GM21529 (cell line): ENCODE data around the gene TLK1.
"Not testable (repeated sequence)": the region's sequence is repeated elsewhere in the genome, so short reads cannot be mapped to it uniquely, and the experiment has no call there.

Source experiments
- ATAC-seq: cut with Tn5 transposase; IDR thresholded peaks from one replicate; pipeline ENCODE4 v1.9.1; 2021; ENCODE audit not compliant: unreplicated experiment

TLK1 gene

DNA sequence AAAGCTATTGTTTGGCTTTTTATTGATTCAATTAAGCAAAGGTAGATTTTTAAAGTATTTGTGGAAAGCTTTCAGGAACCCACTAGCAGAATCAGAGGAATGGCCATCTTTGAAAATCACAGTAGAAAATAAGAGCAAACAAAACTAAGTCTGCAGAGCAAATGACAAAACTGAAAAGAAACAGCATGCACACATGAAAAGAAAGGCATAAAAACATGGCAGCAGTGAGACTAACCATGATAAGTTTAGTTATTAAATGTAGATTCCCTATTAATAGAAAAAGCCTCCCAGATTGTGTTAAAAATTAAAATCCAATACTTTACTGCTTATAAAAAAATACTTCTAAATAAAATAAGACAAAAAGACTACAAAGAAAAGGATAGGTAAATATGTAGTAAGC lies 9.1 kb upstream of the TLK1 start:
- ATAC-seq = no peak

GRCh38 chr2:171169333-171169732 lies 8.6 kb upstream of the TLK1 start:
- no peak for ATAC-seq

- ATAC-seq = no peak
Observed at GRCh38 chr2:171167352-171167997, 6.8 kb upstream of the TLK1 start.

- ATAC-seq = no peak
Observed at GRCh38 chr2:171166328-171166983, 5.8 kb upstream of the TLK1 start.

- no peak for ATAC-seq
Observed at GRCh38 chr2:171165967-171166327, 5.3 kb upstream of the TLK1 start.

DNA sequence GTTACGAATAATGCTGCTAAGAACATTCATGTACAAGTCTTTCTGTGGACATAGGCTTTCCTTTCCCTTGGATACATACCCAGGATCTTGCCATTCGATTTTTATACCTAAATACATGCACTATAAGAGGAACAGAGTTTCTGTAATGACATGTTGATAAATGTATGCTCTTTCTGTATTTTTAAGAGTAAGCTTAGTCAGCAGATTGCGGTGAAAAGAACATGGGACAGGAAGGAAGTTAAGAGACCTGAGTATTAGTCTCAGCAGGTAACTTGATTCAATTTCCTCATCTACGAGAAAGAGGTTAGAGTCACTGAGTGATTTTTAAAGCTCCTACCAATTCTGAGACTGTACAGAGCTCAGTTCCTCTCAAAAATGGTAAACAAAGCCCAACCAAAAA lies 2.6 kb upstream of the TLK1 start:
- ATAC-seq = no peak

- not testable (repeated sequence) for ATAC-seq
Observed at GRCh38 chr2:171162522-171163197, 2.0 kb upstream of the TLK1 start.

GRCh38 chr2:171160956-171161740 lies 455 bp upstream of the TLK1 start:
- peak; percentile 55 for ATAC-seq

- ATAC-seq = peak; percentile 14
Observed at GRCh38 chr2:171159372-171160118, 1.1 kb downstream of the TLK1 start.

DNA sequence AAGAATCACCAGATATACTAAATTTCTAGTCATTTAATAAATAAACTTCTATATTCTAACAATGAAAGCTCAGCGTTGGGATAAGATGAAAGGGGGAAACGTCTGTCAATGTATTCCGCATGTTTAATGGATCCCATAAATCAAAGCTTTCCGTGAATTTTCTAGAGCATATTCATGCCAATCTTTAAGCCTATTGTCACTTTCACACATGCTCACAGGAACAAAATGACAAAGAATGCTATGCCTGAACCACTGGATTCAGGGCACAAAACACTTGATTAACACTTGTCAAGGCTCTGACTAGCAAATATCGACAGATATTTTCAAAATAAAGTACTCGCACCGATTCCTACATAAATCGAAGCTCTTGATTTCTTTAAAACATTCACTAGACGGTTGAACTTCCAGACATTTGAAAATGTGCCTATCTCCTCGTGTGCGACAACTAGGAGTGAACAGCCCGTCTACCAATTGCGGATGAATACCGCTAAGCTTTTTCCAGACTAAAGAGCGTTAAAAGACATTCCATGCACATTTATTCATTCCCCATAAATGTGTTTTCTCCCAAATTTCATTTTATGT lies 1.8 kb downstream of the TLK1 start:
- no peak for ATAC-seq

GRCh38 chr2:171158036-171158789 lies 2.5 kb downstream of the TLK1 start:
- ATAC-seq = no peak

DNA sequence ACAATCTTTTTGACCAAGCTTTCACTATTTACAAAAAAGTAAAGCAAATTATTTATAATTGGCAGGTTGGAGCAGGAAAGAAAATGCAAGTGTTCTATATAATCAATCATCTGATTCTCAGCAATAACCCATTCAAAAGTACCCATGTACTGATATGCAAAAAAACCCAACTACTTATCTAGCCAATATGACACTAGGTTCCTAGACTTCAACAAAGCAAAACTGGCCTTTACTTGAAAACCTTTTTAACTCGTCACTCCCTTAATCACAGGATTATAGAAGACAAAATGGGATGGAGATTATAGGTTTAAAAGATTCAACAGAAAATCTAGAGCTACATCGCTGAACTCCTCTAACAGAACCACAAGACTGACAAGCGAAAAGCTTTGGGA lies 3.6 kb downstream of the TLK1 start:
- ATAC-seq = no peak

GRCh38 chr2:171154348-171154747 lies 6.3 kb downstream of the TLK1 start:
- ATAC-seq = no peak

DNA sequence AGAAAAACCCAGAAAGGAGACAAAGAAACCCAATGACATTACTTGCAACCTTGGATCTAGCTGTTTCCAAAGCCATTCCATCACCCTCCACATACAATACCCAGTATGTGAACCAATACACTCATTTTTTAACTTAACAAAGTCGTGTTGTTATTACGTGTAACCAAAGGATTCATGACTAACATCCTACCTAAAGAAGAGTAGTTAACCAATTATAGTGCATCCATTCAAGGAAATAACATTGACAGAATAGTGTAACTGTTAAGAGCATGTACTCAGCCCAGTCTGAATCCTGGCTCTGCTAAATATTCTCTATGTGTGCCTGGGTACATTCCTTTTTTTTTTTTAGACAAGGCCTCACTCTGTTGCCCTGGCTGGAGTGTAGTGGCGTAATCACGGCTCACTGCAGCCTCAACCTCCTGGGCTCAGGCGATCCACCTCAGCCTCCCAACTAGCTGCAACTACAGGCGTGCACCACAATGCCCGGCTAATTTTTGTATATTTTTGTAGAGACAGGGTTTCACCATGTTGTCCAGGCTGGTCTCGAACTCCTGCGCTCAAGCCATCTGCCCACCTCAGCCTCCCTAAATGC lies 9.9 kb downstream of the TLK1 start:
- ATAC-seq = no peak

DNA sequence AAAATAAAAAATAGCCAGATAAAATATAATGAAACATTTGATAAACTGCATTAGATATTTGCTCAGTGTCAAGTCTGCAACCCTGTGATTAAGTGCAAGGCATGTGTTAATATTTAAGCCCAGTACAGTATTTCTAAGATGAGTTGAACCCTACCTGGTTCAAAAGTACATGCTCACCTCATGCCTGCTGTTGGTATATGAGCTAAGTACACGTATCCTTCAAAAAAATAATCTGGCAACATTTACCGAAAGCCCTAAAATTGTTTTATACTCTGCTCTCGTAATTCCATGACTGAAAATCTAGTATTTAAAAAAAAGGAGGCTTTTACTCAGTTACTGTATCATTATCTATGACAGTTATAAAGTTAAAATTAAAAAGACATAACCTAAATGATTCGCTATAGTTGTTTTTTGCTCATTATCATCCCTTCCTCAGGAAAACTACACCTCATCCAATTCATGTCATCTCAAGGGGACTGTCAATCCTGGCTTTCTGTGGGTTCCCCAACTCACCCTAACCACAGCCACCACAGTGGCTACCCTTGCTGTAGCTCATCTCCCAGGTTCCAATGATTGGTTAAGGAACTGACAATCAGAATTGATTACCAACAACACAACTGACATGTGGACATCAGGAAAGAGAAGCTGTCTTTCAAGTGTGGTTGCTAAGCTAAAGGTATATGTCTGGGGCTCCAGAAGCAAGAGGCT lies 10.6 kb downstream of the TLK1 start:
- ATAC-seq = no peak

- ATAC-seq = no peak
Observed at GRCh38 chr2:171149171-171149938, 11.3 kb downstream of the TLK1 start.

GRCh38 chr2:171147081-171147480 lies 13.6 kb downstream of the TLK1 start:
- ATAC-seq = no peak

DNA sequence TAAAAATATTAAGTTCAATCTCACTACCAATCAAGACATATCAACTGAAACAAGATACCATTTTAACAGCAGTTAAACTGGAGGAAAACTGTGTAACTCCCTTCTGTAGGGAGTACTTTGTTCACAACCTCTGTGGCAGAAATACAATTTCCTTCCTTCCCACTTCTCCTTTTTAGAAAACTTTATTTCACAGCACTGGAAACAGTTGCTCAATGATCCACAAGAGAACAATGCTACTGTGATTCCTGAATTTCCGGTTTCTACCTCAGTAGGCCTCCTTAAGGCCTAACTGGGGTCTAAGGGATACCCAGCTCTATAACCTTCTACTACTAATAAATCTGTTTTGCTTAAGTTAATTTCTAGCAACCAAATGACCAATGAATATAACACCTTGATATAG lies 14.1 kb downstream of the TLK1 start:
- ATAC-seq = no peak
